H1 (cell line): Measurements from ENCODE around the gene CREBBP. TPM values are rescaled to one million over a fixed set of nuclear protein-coding genes. Genes with fewer than 3 reads are reported as not detected.

Experiments used
- CTCF ChIA-PET: fragments of 300-600 bp; sonication (Branson Sonifier 250); formaldehyde crosslinking; loops from one replicate; lab custom pipeline; 2021; ENCODE audit not compliant: partially characterized antibody; lab: Charles Lee
- POLR2A ChIA-PET: fragments of 300-600 bp; sonication (Branson Sonifier 250); formaldehyde crosslinking; loops from one replicate; lab custom pipeline; 2021; ENCODE audit warnings: inconsistent platforms; ENCODE audit not compliant: partially characterized antibody; lab: Charles Lee
- DNase-seq, 2 experiments: peaks; one replicate each; pipeline versions ENCODE4 v3.0.0 to v3.0.0-alpha.2; 2010 to 2022; ENCODE audit warnings: low spot score in 2 of 2, low read depth in 1 of 2, mixed read lengths in 1 of 2
- FAIRE-seq: peaks from 2 replicates; lab custom pipeline; 2011; peaks lifted over from hg19 to GRCh38; lab: Jason Lieb, UNC
- H2AFZ ChIP-seq: 2 replicates; pipeline ENCODE4 v1.8.1; 2012; ENCODE audit warnings: low read length, inconsistent platforms
- H2AK5ac ChIP-seq: 2 replicates; pipeline ENCODE4 v1.6.1; 2013; ENCODE audit warnings: low read depth, low read length
- H2BK120ac ChIP-seq: replicated peaks from 2 replicates; pipeline ENCODE3; 2013; ENCODE audit warnings: low read depth, low read length, inconsistent platforms
- H2BK12ac ChIP-seq: 2 replicates; pipeline ENCODE4 v1.6.1; 2013; ENCODE audit warnings: low read depth, low read length
- H2BK15ac ChIP-seq: 2 replicates; pipeline ENCODE4 v1.6.1; 2013; ENCODE audit warnings: low read length
- H2BK20ac ChIP-seq: 2 replicates; pipeline ENCODE4 v1.6.1; 2013; ENCODE audit warnings: low read length
- H2BK5ac ChIP-seq: 2 replicates; pipeline ENCODE4 v1.6.1; 2013; ENCODE audit warnings: low read depth, low read length
- H3K14ac ChIP-seq: 2 replicates; pipeline ENCODE4 v1.6.1; 2013; ENCODE audit warnings: inconsistent platforms; ENCODE audit not compliant: insufficient read length
- H3K18ac ChIP-seq: 2 replicates; pipeline ENCODE4 v1.6.1; 2013; ENCODE audit warnings: low read length; ENCODE audit errors: extremely low read depth
- H3K23ac ChIP-seq: 2 replicates; pipeline ENCODE4 v1.6.1; 2013; ENCODE audit warnings: inconsistent platforms; ENCODE audit not compliant: insufficient read length
- H3K23me2 ChIP-seq: 2 replicates; pipeline ENCODE4 v1.6.1; 2013; ENCODE audit warnings: low read depth, low read length
- H3K27ac ChIP-seq: 2 replicates; pipeline ENCODE4 v1.6.1; 2011; ENCODE audit warnings: low read depth, low read length, inconsistent platforms
- H3K27me3 ChIP-seq, 4 experiments: replicated peaks in 1 of 4; 1 replicate in 1 of 4; 2 replicates in 3 of 4; pipeline versions ENCODE4 v1.6.1 to v1.8.1; 2011 to 2013; ENCODE audit warnings: low read length in 3 of 4, mild to moderate bottlenecking in 3 of 4, inconsistent platforms in 2 of 4, mixed read lengths in 2 of 4, moderate library complexity in 1 of 4; ENCODE audit not compliant: control insufficient read depth in 3 of 4, insufficient read depth in 3 of 4; ENCODE audit errors: extremely low read depth in 1 of 4
- H3K36me3 ChIP-seq, 4 experiments: 2 replicates each; pipeline versions ENCODE4 v1.6.1 to v1.8.1; 2011 to 2013; ENCODE audit warnings: mild to moderate bottlenecking in 4 of 4, low read length in 3 of 4, moderate library complexity in 2 of 4, control low read depth in 1 of 4, inconsistent platforms in 1 of 4; ENCODE audit not compliant: insufficient read depth in 4 of 4, control insufficient read depth in 2 of 4
- H3K4ac ChIP-seq: replicated peaks from 2 replicates; pipeline ENCODE3; 2013; ENCODE audit warnings: low read length, low read depth, mixed read lengths, inconsistent platforms; ENCODE audit not compliant: insufficient read length
- H3K4me1 ChIP-seq, 4 experiments: replicated peaks in 1 of 4; 1 replicate in 1 of 4; 2 replicates in 3 of 4; pipeline versions ENCODE4 v1.6.1 to v1.8.1; 2011 to 2013; ENCODE audit warnings: low read length in 3 of 4, inconsistent platforms in 2 of 4, mixed read lengths in 1 of 4; ENCODE audit not compliant: insufficient read depth in 4 of 4, control insufficient read depth in 3 of 4
- H3K4me2 ChIP-seq, 2 experiments: 2 replicates each; pipeline versions ENCODE4 v1.6.1 to v1.8.1; 2011 to 2013; ENCODE audit warnings: low read depth in 2 of 2, low read length in 2 of 2, control low read depth in 1 of 2, inconsistent platforms in 1 of 2, mild to moderate bottlenecking in 1 of 2; ENCODE audit not compliant: insufficient read depth in 1 of 2
- H3K4me3 ChIP-seq, 4 experiments: fragments of 200-600, 300-600 bp in 1 of 4; sonication (generic), shearing (Covaris generic), sonication (Bioruptor Twin) in 1 of 4; 2 replicates each; pipeline versions ENCODE4 v1.5.1 to v1.8.1; 2011 to 2016; ENCODE audit warnings: low read length in 4 of 4, low read depth in 3 of 4, control low read depth in 2 of 4, inconsistent platforms in 2 of 4, mild to moderate bottlenecking in 2 of 4, mixed read lengths in 1 of 4, moderate library complexity in 1 of 4; ENCODE audit not compliant: insufficient read depth in 2 of 4; ENCODE audit errors: extremely low read depth in 1 of 4
- H3K56ac ChIP-seq: replicated peaks from 2 replicates; pipeline ENCODE3; 2013; ENCODE audit warnings: low read depth, mild to moderate bottlenecking, mixed read lengths, low read length, inconsistent platforms; ENCODE audit not compliant: insufficient read length
- H3K79me1 ChIP-seq: 2 replicates; pipeline ENCODE4 v1.6.1; 2013; ENCODE audit warnings: low read depth, low read length, control low read depth
- H3K79me2 ChIP-seq, 2 experiments: 2 replicates each; pipeline versions ENCODE4 v1.6.1 to v1.8.1; 2012 to 2013; ENCODE audit warnings: low read length in 2 of 2, mild to moderate bottlenecking in 2 of 2, inconsistent platforms in 1 of 2; ENCODE audit not compliant: insufficient read depth in 2 of 2, control insufficient read depth in 1 of 2
- H3K9ac ChIP-seq, 4 experiments: replicated peaks in 1 of 4; 1 replicate in 1 of 4; 2 replicates in 3 of 4; pipeline versions ENCODE4 v1.6.1 to v1.8.1; 2011 to 2013; ENCODE audit warnings: low read depth in 3 of 4, low read length in 3 of 4, control low read depth in 2 of 4, mild to moderate bottlenecking in 2 of 4, moderate library complexity in 2 of 4, inconsistent platforms in 1 of 4; ENCODE audit errors: extremely low read depth in 1 of 4
- H3K9me3 ChIP-seq, 2 experiments: 2 replicates each; pipeline versions ENCODE4 v1.6.1 to v1.8.1; 2012 to 2013; ENCODE audit warnings: mild to moderate bottlenecking in 2 of 2, moderate library complexity in 2 of 2, control low read depth in 1 of 2, inconsistent platforms in 1 of 2, low read depth in 1 of 2, low read length in 1 of 2, mixed read lengths in 1 of 2; ENCODE audit not compliant: insufficient read depth in 2 of 2
- H4K20me1 ChIP-seq, 2 experiments: replicated peaks in 1 of 2; 2 replicates each; pipeline versions ENCODE3 to v1.8.1; 2011 to 2013; ENCODE audit warnings: inconsistent platforms in 2 of 2, low read length in 2 of 2, mild to moderate bottlenecking in 1 of 2; ENCODE audit not compliant: insufficient read depth in 2 of 2, control insufficient read depth in 1 of 2
- H4K5ac ChIP-seq: 2 replicates; pipeline ENCODE4 v1.6.1; 2013; ENCODE audit warnings: low read length, low read depth, mixed read lengths, inconsistent platforms; ENCODE audit not compliant: insufficient read length
- H4K8ac ChIP-seq: 2 replicates; pipeline ENCODE4 v1.8.0; 2013; ENCODE audit warnings: mild to moderate bottlenecking, moderate library complexity, low read length, inconsistent platforms; ENCODE audit not compliant: insufficient read depth; ENCODE audit errors: extremely low read depth
- H4K91ac ChIP-seq: replicated peaks from 2 replicates; pipeline ENCODE3; 2013; ENCODE audit warnings: low read length, mixed read lengths, inconsistent platforms; ENCODE audit not compliant: insufficient read length
- USF2 ChIP-seq: IDR thresholded peaks from 2 replicates; pipeline ENCODE4 v1.6.1; 2011; ENCODE audit warnings: low read length, improper control_type of control experiment
- WGBS, 2 experiments: shearing (Covaris generic) in 1 of 2; methylation state at CpG; one replicate each; pipeline versions ENCODE4 v1.1.6 to v1.1.7; 2013 to 2015; ENCODE audit warnings: low lambda C conversion rate in 2 of 2, mixed read lengths in 2 of 2, inconsistent platforms in 1 of 2, low coverage in 1 of 2, missing lambda C conversion rate in 1 of 2; ENCODE audit not compliant: insufficient replicate concordance in 2 of 2, insufficient coverage in 1 of 2, insufficient read length in 1 of 2; ENCODE audit errors: extremely low coverage in 1 of 2, missing lambda C conversion rate in 1 of 2; 5-methylcytosine and 5-hydroxymethylcytosine counted together
- polyA plus RNA-seq, 7 experiments: library from polyadenylated mRNA; depleted of rRNA in 3 of 7; stranded (reverse) in 5 of 7; unstranded in 2 of 7; fragments of >200 nt in 5 of 7; fragments of 200-250 nt in 2 of 7; gene quantifications; 1 replicate in 5 of 7; 2 replicates in 1 of 7; 4 replicates in 1 of 7; pipeline versions ENCODE4 v1.2.1 to v1.2.3, GENCODE V29; 2011 to 2013; ENCODE audit warnings: missing spikeins in 2 of 7, mixed read lengths in 2 of 7
- total RNA-seq: library from RNA; stranded (reverse); fragmentation: NEBNext Ultra II Directional; extraction: Animal tissue kit (Norgen Biotek cat#: 25700); gene quantifications from 2 replicates; pipeline ENCODE4 v1.2.1, GENCODE V29; 2021

The CREBBP gene
- total and polyA plus RNA-seq, 2 of the 8 experiments (the other 6 are each of a cell fraction or from before 2014, with no cell fraction given) = 10.0 to 60.1 TPM

GRCh38 chr16:3677994-3678393 lies 202.5 kb downstream of the CREBBP start:
- H3K4me2 ChIP-seq = no peak overlapping the region
- no peaks in the 10 kb centered on the region for H3K27me3 ChIP-seq
- H4K20me1 ChIP-seq = peaks cover 3 to 13% of the 10 kb centered on the region in 2 experiments
- H3K9ac ChIP-seq = no peak overlapping the region
- FAIRE-seq (no peak), DNase-seq (no peak)
- no peaks in the 10 kb centered on the region for H3K23me2 ChIP-seq
- ChIA-PET POLR2A (interaction anchor here (0.7 to 1.2 kb wide), 3 partner anchors 13 to 21 kb away, joined by 3 to 4 read pairs (median 3); no protein-coding TSS in a partner anchor), CTCF (interaction anchor here (1.2 to 1.4 kb wide), 4 partner anchors 9 to 98 kb away, joined by 3 to 10 read pairs (median 4); no protein-coding TSS in a partner anchor)
- no peak overlapping the region for H2BK12ac ChIP-seq
- H3K9me3 ChIP-seq = no peaks in the 10 kb centered on the region
- no peak overlapping the region for H2BK15ac ChIP-seq
- H3K56ac ChIP-seq = no peak overlapping the region
- H2AK5ac ChIP-seq = no peak overlapping the region
- H3K27ac ChIP-seq = no peak overlapping the region
- no peak overlapping the region for H2BK5ac ChIP-seq
- no peak overlapping the region for H3K23ac ChIP-seq
- H3K36me3 ChIP-seq = peaks cover 21 to 63% (median 49%) of the 10 kb centered on the region in 4 experiments
- H3K79me1 ChIP-seq = no peaks in the 10 kb centered on the region
- no peak overlapping the region for H2BK20ac ChIP-seq
- WGBS, 2 experiments = 91% methylated on average over 11 of the region's 11 CpGs; no CpG with 5 or more reads in 1 of the 2 experiments
- no peak overlapping the region for H2BK120ac ChIP-seq
- H3K18ac ChIP-seq = no peak overlapping the region
- H3K79me2 ChIP-seq = no peaks in the 10 kb centered on the region
- H3K14ac ChIP-seq = no peak overlapping the region
- no peak overlapping the region for H4K8ac ChIP-seq
- H4K91ac ChIP-seq = no peak overlapping the region
- H4K5ac ChIP-seq = no peak overlapping the region
- no peak overlapping the region for H3K4ac ChIP-seq
- no peak overlapping the region for H3K4me3 ChIP-seq
- no peaks in the 10 kb centered on the region for H3K4me1 ChIP-seq
- no peak overlapping the region for H2AFZ ChIP-seq
- TF ChIP-seq USF2 = no peak
- TF ChIP-seq, all 59 proteins: peak for 0
